ENCODE results near the gene NXNL2. TPM values are rescaled to one million over a fixed set of nuclear protein-coding genes. Genes with fewer than 3 reads are reported as not detected.
A peak's percentile ranks its signal among the peaks of the same experiment; 100 is the strongest.

Gene NXNL2
- not detected for total RNA-seq

DNA sequence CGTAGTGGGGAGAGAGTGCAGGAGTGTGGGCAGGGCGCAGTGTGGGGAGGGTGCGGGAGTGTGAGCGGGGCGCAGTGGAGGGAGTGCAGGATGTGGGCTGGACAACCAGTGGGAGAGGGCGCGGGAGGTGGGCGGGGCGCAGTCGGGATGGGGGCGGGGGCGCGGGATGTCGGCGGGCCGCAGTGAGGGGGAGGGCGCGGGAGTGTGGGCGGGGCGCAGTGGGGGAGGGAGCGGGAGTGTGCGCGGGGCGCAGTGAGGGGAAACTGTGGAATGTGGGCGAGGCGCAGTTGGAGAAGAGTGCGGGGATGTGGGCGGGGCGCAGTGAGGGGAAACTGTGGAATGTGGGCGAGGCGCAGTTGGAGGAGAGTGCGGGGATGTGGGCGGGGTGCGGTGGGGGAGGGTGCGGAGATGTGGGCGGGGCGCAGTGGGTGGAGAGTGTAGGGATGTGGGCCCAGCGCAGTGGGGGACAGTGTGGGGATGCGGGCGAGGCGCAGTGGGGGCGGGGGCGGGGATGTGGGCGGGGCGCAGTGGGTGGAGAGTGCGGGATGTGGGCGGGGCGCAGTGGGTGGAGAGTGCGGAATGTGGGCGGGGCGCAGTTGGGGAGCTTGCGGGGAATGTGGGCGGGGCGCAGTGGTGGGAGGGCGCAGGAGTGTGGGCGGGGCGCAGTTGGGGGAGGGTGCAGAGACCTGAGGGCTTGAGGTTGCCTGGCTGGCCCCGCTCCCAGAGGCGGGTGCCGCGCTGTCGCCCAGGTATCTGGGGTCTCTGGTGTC is at the start of gene NXNL2:
Gene NXNL2 (plus strand): TSS at position 723 of the 770 bp plus-strand sequence. CDS start 257 bp downstream, outside the sequence.
- peak within 1 kb of the TSS; percentile 59 to 94 for H3K4me3 ChIP-seq
- H3K36me3 ChIP-seq, result no peaks in the 10 kb centered on the region
- H3K27ac ChIP-seq, result peak within 1 kb of the TSS; percentile 93
- TF ChIP-seq, protein P1, sequence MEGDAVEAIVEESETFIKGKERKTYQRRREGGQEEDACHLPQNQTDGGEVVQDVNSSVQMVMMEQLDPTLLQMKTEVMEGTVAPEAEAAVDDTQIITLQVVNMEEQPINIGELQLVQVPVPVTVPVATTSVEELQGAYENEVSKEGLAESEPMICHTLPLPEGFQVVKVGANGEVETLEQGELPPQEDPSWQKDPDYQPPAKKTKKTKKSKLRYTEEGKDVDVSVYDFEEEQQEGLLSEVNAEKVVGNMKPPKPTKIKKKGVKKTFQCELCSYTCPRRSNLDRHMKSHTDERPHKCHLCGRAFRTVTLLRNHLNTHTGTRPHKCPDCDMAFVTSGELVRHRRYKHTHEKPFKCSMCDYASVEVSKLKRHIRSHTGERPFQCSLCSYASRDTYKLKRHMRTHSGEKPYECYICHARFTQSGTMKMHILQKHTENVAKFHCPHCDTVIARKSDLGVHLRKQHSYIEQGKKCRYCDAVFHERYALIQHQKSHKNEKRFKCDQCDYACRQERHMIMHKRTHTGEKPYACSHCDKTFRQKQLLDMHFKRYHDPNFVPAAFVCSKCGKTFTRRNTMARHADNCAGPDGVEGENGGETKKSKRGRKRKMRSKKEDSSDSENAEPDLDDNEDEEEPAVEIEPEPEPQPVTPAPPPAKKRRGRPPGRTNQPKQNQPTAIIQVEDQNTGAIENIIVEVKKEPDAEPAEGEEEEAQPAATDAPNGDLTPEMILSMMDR (IDR thresholded peaks at IDR 0.05), result no peak
- intact Hi-C loops (cut with DNase I), result loop anchor here (1.0 to 5.0 kb wide), 5 partner anchors 146 to 807 kb away; partner anchors contain the start of genes CDK20, CTSL, SECISBP2 and SPIN1
- H3K27me3 ChIP-seq, result no peaks in the 10 kb centered on the region
- peak in 1 of 2 donors; percentile 88 for DNase-seq (ENCODE audit: low spot score in 2 of 2)
- peaks cover 6 to 12% of the 10 kb centered on the region in 2 donors for H3K4me1 ChIP-seq
- H3K9me3 ChIP-seq, result no peaks in the 10 kb centered on the region

DNA sequence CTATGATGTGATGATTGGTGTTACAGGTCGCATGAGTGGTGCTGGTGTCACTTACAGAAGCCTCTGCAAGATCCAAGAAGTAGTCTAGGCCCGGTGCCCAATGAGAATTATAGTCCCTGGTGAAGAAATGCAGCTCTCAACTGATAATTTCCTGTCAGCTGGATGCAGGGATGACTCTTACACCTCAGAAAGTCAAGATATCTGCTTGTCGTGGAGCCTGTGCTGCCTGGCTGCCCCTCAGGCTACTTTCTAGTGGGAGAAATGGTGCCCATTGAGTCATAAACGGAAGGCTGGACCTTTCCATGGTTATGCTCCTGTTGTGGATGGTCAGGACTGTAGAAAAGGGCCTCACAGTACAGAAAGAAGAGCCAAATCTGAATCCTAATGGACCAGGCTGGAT is 46.8 kb upstream of the NXNL2 start:
- no peak for DNase-seq (ENCODE audit: low spot score in 2 of 2)
- intact Hi-C loops (cut with DNase I), result no loop called here
- H3K9me3 ChIP-seq, result no peaks in the 10 kb centered on the region
- no peak overlapping the region for H3K27ac ChIP-seq
- H3K4me1 ChIP-seq, result no peaks in the 10 kb centered on the region
- H3K4me3 ChIP-seq, result no peak overlapping the region
- H3K27me3 ChIP-seq, result no peaks in the 10 kb centered on the region
- peaks cover 8 to 16% of the 10 kb centered on the region in 2 donors for H3K36me3 ChIP-seq
- TF ChIP-seq, protein P1 (IDR thresholded peaks at IDR 0.05), result no peak

DNA sequence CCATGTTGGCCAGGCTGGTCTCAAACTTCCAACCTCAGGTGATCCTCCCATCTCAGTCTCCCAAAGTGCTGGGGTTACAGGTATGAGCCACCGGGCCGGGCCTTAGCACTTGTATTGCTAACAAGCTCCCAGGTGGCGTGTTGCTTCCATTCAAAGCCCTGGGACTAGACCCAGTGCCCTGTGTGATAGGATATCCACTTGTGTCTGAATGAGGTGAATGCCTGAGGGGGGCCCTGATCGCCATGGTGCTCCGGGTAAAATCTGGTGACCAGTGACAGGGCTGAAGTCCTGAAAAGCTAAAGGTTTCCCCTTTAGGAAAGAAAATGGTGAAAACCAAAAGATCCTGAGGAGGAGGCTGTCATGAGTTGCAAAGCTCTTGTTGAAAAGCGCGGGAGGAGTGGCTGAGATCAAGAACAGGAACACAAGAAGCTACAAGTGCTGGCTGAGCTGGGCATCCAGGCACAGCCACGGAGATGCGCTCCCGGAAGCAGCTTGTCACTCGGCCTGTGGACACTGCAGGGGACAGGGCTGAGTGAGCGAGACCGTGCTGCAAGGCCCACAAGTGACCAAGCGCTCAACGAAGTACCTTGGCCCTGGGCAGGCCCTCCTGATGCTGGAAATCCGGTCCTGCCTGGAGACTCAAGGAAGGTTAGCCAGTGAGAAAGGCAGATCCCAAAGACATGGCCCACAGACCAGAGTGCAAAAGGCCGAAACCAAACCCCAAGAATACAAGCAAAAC is 39.8 kb upstream of the NXNL2 start:
- Histone ChIP-seq H3K4me3 (no peak overlapping the region), H3K36me3 (no peaks in the 10 kb centered on the region), H3K27me3 (no peaks in the 10 kb centered on the region), H3K27ac (no peak overlapping the region), H3K4me1 (no peaks in the 10 kb centered on the region), H3K9me3 (no peaks in the 10 kb centered on the region)
- TF ChIP-seq, protein P1 (IDR thresholded peaks at IDR 0.05), result no peak
- DNase-seq (ENCODE audit: low spot score in 2 of 2), result no peak
- intact Hi-C loops (cut with DNase I), result no loop called here

DNA sequence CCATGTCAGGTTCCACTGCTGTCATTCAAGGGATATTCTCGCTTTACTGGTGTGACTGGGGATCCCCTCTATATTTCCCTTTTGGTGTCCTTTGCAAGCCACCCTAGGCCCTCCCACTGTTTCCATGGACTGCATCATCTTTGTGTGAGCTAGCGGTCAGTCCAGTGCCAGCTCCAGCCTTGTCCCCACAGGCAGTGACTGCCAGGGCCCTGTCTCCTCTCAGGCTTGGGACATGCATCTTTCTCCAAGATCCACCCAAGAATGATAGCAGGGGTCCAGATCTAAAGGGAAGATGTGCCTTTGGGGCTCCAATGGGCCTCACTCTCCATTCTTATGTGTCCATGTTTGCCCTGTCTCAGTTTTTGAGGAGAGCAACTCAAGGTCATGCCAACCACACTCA is 37.8 kb upstream of the NXNL2 start:
- TF ChIP-seq, protein P1 (IDR thresholded peaks at IDR 0.05), result no peak
- Histone ChIP-seq H3K4me1 (no peaks in the 10 kb centered on the region), H3K27ac (no peak overlapping the region), H3K9me3 (no peaks in the 10 kb centered on the region), H3K4me3 (no peak overlapping the region), H3K27me3 (no peaks in the 10 kb centered on the region), H3K36me3 (no peaks in the 10 kb centered on the region)
- intact Hi-C loops (cut with DNase I), result no loop called here
- DNase-seq (ENCODE audit: low spot score in 2 of 2), result no peak

DNA sequence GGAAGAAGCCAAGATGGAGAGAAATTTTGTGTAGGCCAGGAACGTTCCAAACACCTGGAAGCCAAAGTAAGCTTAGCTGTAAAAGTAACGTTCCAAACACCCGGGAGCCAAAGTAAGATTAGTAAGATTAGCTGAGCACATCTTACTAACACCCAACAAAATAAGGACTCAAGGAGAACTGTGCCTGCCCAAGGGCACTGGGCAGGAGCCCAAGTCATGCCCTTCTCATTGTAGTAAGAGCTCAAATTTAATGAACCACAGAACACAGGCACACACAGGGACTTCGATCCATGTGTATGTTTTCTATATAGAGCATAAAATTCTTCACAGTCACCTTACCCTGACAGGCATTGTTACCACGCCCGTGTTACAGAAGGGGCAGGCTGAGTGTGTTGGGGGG is 36.1 kb upstream of the NXNL2 start:
- H3K27me3 ChIP-seq, result no peaks in the 10 kb centered on the region
- TF ChIP-seq, protein P1 (IDR thresholded peaks at IDR 0.05), result no peak
- intact Hi-C loops (cut with DNase I), result no loop called here
- no peaks in the 10 kb centered on the region for H3K4me1 ChIP-seq
- no peak overlapping the region for H3K27ac ChIP-seq
- no peaks in the 10 kb centered on the region for H3K36me3 ChIP-seq
- no peak overlapping the region for H3K4me3 ChIP-seq
- DNase-seq (ENCODE audit: low spot score in 2 of 2), result no peak
- no peaks in the 10 kb centered on the region for H3K9me3 ChIP-seq

Data from ascending aorta (tissue), 2 donors.